K562 (cell line): ENCODE data around the gene PPM1F. TPM values are rescaled to one million over a fixed set of nuclear protein-coding genes. Genes with fewer than 3 reads are reported as not detected.

Source experiments
- ATAC-seq: fragments of 200-7000 bp; cut with Tn5 transposase; 3 replicates; pipeline ENCODE4 v1.9.1; 2020; ENCODE audit warnings: moderate library complexity
- BruUV-seq: library from RNA; stranded (reverse); fragments of 400-500 nt; replicated peaks from 2 replicates; lab custom pipeline; 2021; lab: Mats Ljungman, UMichigan
- CTCF ChIA-PET: fragments of 300-600 bp; formaldehyde crosslinking; extraction: SDS; loops from one replicate; lab custom pipeline; 2021; ENCODE audit warnings: low intra/inter-chr PET ratio; lab: Yijun Ruan, JAX
- POLR2A ChIA-PET: fragments of 300-600, 350-650 bp; sonication (Branson Sonifier 250); formaldehyde crosslinking; extraction: SDS; loops from one replicate; lab custom pipeline; 2021; ENCODE audit warnings: antibody characterized with exemption, inconsistent platforms; lab: Yijun Ruan, JAX
- DNase-seq, 4 experiments: peaks; one replicate each; pipeline versions ENCODE4 v3.0.0 to v3.0.0-alpha.2; 2011 to 2018; ENCODE audit warnings: low spot score in 3 of 4, mixed read lengths in 3 of 4; ENCODE audit errors: extremely low read depth in 1 of 4
- FAIRE-seq: peaks from 2 replicates; lab custom pipeline; 2011; peaks lifted over from hg19 to GRCh38; lab: Jason Lieb, UNC
- H2AFZ ChIP-seq: 2 replicates; pipeline ENCODE4 v1.6.0; 2011; ENCODE audit warnings: low read depth, low read length, control low read depth, inconsistent platforms
- H3K27ac ChIP-seq: fragments of 200-600 bp; 3 replicates; pipeline ENCODE4 v1.8.0; 2011; ENCODE audit warnings: low read depth, mild to moderate bottlenecking, control low read depth, inconsistent platforms, low read length, moderate library complexity, mixed read lengths; ENCODE audit errors: extremely low read depth
- H3K27me3 ChIP-seq, 2 experiments: fragments of 300-600 bp in 1 of 2; 2 replicates in 1 of 2; 3 replicates in 1 of 2; pipeline versions ENCODE4 v1.6.0 to v1.8.0; 2011; ENCODE audit warnings: inconsistent platforms in 2 of 2, low read length in 2 of 2, mild to moderate bottlenecking in 1 of 2, mixed read lengths in 1 of 2, moderate library complexity in 1 of 2; ENCODE audit not compliant: control insufficient read depth in 2 of 2, insufficient read depth in 2 of 2
- H3K36me3 ChIP-seq: fragments of 300-600 bp; 3 replicates; pipeline ENCODE4 v1.8.0; 2011; ENCODE audit warnings: mild to moderate bottlenecking, low read length, inconsistent platforms; ENCODE audit not compliant: control insufficient read depth, insufficient read depth
- H3K4me1 ChIP-seq, 2 experiments: fragments of 200-600 bp in 1 of 2; replicated peaks in 1 of 2; 2 replicates in 1 of 2; 3 replicates in 1 of 2; pipeline versions ENCODE4 v1.5.1 to v1.8.0; 2011; ENCODE audit warnings: inconsistent platforms in 2 of 2, low read length in 2 of 2, mild to moderate bottlenecking in 1 of 2, mixed read lengths in 1 of 2, moderate library complexity in 1 of 2; ENCODE audit not compliant: control insufficient read depth in 2 of 2, insufficient read depth in 2 of 2
- H3K4me2 ChIP-seq: 2 replicates; pipeline ENCODE4 v1.6.1; 2011; ENCODE audit warnings: low read length, control low read depth, inconsistent platforms, mixed read lengths; ENCODE audit not compliant: insufficient read depth
- H3K4me3 ChIP-seq: fragments of 200-600 bp; sonication (generic), shearing (Covaris generic); 2 replicates; pipeline ENCODE4 v1.5.1; 2016; ENCODE audit warnings: control low read depth, inconsistent platforms
- H3K79me2 ChIP-seq: fragments of 200-600 bp; 3 replicates; pipeline ENCODE4 v1.8.0; 2011; ENCODE audit warnings: low read length, inconsistent platforms; ENCODE audit not compliant: control insufficient read depth, insufficient read depth
- H3K9ac ChIP-seq, 2 experiments: 2 replicates each; pipeline versions ENCODE4 v1.6.0 to v1.6.1; 2011; ENCODE audit warnings: low read depth in 2 of 2, low read length in 2 of 2, control low read depth in 1 of 2, inconsistent platforms in 1 of 2, mild to moderate bottlenecking in 1 of 2, mixed read lengths in 1 of 2; ENCODE audit not compliant: insufficient read depth in 1 of 2
- H3K9me1 ChIP-seq: one replicate; pipeline ENCODE4 v1.6.0; 2011; ENCODE audit warnings: inconsistent platforms, mild to moderate bottlenecking, low read length, moderate library complexity; ENCODE audit not compliant: control insufficient read depth, insufficient read depth
- H3K9me3 ChIP-seq: replicated peaks from 2 replicates; pipeline ENCODE4 v1.5.1; 2011; ENCODE audit warnings: low read depth, low read length, inconsistent platforms; ENCODE audit not compliant: control insufficient read depth, insufficient read depth
- H4K20me1 ChIP-seq: replicated peaks from 2 replicates; pipeline ENCODE4 v1.6.1; 2011; ENCODE audit warnings: low read length, inconsistent platforms, mixed read lengths; ENCODE audit not compliant: control insufficient read depth, insufficient read depth
- ARID4B ChIP-seq: sonication (generic); formaldehyde crosslinking; IDR thresholded peaks from 2 replicates; pipeline ENCODE4 v1.8.0; 2022; ENCODE audit warnings: mild to moderate bottlenecking, missing genetic modification reagents
- KAT2B ChIP-seq: IDR thresholded peaks from one replicate; pipeline ENCODE4 v1.6.1; 2012; ENCODE audit warnings: low read depth, mild to moderate bottlenecking, control low read depth, inconsistent platforms, low read length, moderate library complexity
- MAZ ChIP-seq, 2 experiments: fragments of 450-650 bp in 1 of 2; sonication (generic) in 1 of 2; formaldehyde crosslinking; IDR thresholded peaks in 1 of 2; conservative IDR thresholded peaks in 1 of 2; 2 replicates each; pipeline versions ENCODE4 v1.4.0 to v1.5.0; 2020; ENCODE audit warnings: mild to moderate bottlenecking in 1 of 2, missing genetic modification reagents in 1 of 2
- POLR2B ChIP-seq: fragments of 450-650 bp; IDR thresholded peaks from 2 replicates; pipeline ENCODE4 v1.6.1; 2018; ENCODE audit warnings: low read depth; ENCODE audit not compliant: partially characterized antibody
- RBFOX2 ChIP-seq: fragments of 200-400 bp; formaldehyde crosslinking; IDR thresholded peaks from 2 replicates; pipeline ENCODE4 v1.6.1; 2017; ENCODE audit warnings: low read depth, mild to moderate bottlenecking, low read length, moderate library complexity
- REST ChIP-seq, 2 experiments: fragments of 450-650 bp; formaldehyde crosslinking in 1 of 2; IDR thresholded peaks; 2 replicates each; pipeline versions ENCODE4 v1.4.0 to v1.6.1; 2014 to 2020; ENCODE audit warnings: mild to moderate bottlenecking in 2 of 2, borderline replicate concordance in 1 of 2, low read depth in 1 of 2
- WGBS: fragments of 100-300 bp; shearing (Covaris generic); methylation state at CpG from one replicate; pipeline ENCODE4 v1.1.6; 2016; ENCODE audit warnings: low coverage, mixed read lengths; ENCODE audit not compliant: insufficient coverage; ENCODE audit errors: missing lambda C conversion rate; 5-methylcytosine and 5-hydroxymethylcytosine counted together
- in situ Hi-C: fragments of 300-500 bp; cut with MboI; formaldehyde crosslinking; loops from 4 replicates; pipeline ENCODE4 v1.15.0; 2018; ENCODE audit warnings: inconsistent platforms, mixed read lengths
- intact Hi-C: fragments of 100-400 bp; cut with micrococcal nuclease; formaldehyde crosslinking; loops from 2 replicates; pipeline ENCODE4 v1.14.2; 2022
- polyA plus RNA-seq, 8 experiments: library from polyadenylated mRNA; depleted of rRNA in 4 of 8; stranded (reverse) in 5 of 8; unstranded in 3 of 8; fragments of >200 nt; fragmentation: Nextera tagmentation in 2 of 8; fragmentation: Illumina TruSeq in 1 of 8; extraction: Ambion mirVana in 2 of 8; extraction: Trizol in 1 of 8; gene quantifications; 2 replicates each; pipeline versions ENCODE4 v1.2.1 to v1.2.3, GENCODE V29; 2011 to 2014; ENCODE audit warnings: inconsistent platforms in 1 of 8, missing spikeins in 1 of 8
- total RNA-seq, 7 experiments: library from RNA; depleted of rRNA in 6 of 7; stranded (reverse); fragments of >200 nt in 6 of 7; fragmentation: Illumina TruSeq in 2 of 7; extraction: Trizol in 2 of 7; gene quantifications; 2 replicates each; pipeline versions ENCODE4 v1.2.1 to v1.2.3, GENCODE V29; 2011 to 2021; ENCODE audit warnings: low replicate concordance in 1 of 7

PPM1F gene
- total and polyA plus RNA-seq, 9 of the 15 experiments (the other 6 are each of a cell fraction or from before 2014, with no cell fraction given): 2.1 to 159 (median 64.0) TPM

- ATAC-seq: no peak
- no peak overlapping the region for H3K4me3 ChIP-seq
- DNase-seq: no peak
- no peaks in the 10 kb centered on the region for H3K79me2 ChIP-seq
- H3K4me1 ChIP-seq: peaks cover 0 to 19% of the 10 kb centered on the region in 2 experiments; a peak in 1 of 5 replicates
- H3K27me3 ChIP-seq: no peaks in the 10 kb centered on the region
- no peaks in the 10 kb centered on the region for H3K9me3 ChIP-seq
- no peak for FAIRE-seq
- no peak overlapping the region for H3K4me2 ChIP-seq
- peaks cover 9% of the 10 kb centered on the region for H3K9me1 ChIP-seq
- POLR2A ChIA-PET: interaction anchor here (0.6 to 15.7 kb wide), 10 partner anchors 10 to 295 kb away, joined by 3 to 382 read pairs (median 4); partner anchors contain the start of genes PPM1F and TOP3B
- no TSS peak for BruUV-seq
- intact Hi-C loops: no loop called here
- peaks cover 97% of the 10 kb centered on the region for H3K36me3 ChIP-seq
- H2AFZ ChIP-seq: no peak overlapping the region
- 85% methylated on average over 18 of the region's 18 CpGs for WGBS
- H4K20me1 ChIP-seq: peaks cover 51% of the 10 kb centered on the region
- peak overlapping the region in 1 of 2 experiments; percentile 42; a peak in 2 of 4 replicates for H3K9ac ChIP-seq
- H3K27ac ChIP-seq: no peak overlapping the region
- in situ Hi-C loops: no loop called here
- CTCF ChIA-PET: interaction anchor here (0.7 to 2.1 kb wide), 3 partner anchors 78 to 258 kb away, joined by 4 to 12 read pairs (median 10); no protein-coding TSS in a partner anchor
- no peak for TF ChIP-seq RBFOX2
- no peak for TF ChIP-seq KAT2B
- TF ChIP-seq REST (IDR thresholded peaks at IDR 0.05; ENCODE audit: borderline replicate concordance): no peak
- 0 out of 2 replicates have a peak, but pooled peaks have one; percentile 24 for TF ChIP-seq REST (CRISPR knock-in tag; IDR thresholded peaks at IDR 0.05; ENCODE audit: low read depth)
- peak; percentile 10 for TF ChIP-seq POLR2B
- TF ChIP-seq ARID4B (CRISPR knock-in tag): 0 out of 2 replicates have a peak, but pooled peaks have one; percentile 17
- TF ChIP-seq MAZ (CRISPR knock-in tag; conservative IDR thresholded peaks at IDR 0.05 in 1 of 2, IDR thresholded peaks at IDR 0.05 in 1 of 2): 0 out of 4 replicates have a peak, but pooled peaks of 1 of the 2 experiments have one; percentile 17
Measured at GRCh38 chr22:21970800-21971617, 18.4 kb upstream of the PPM1F start.
